ENCODE data around the gene INTS13.
"Not testable (repeated sequence)": the region's sequence is repeated elsewhere in the genome, so short reads cannot be mapped to it uniquely, and the experiment has no call there.

Gene INTS13

GRCh38 chr12:26935636-26936378 lies 2.0 kb downstream of the INTS13 start:
- no peak for DNase-seq

GRCh38 chr12:26929590-26929989 lies 8.2 kb downstream of the INTS13 start:
- no peak for DNase-seq

- DNase-seq, result no peak
Observed at GRCh38 chr12:26928661-26929060, 9.1 kb downstream of the INTS13 start.

- DNase-seq, result no peak
Observed at GRCh38 chr12:26921886-26922285, 15.9 kb downstream of the INTS13 start.

- DNase-seq, result peak in 16 of 58 donors; percentile 1 to 42 (median 10)
Observed at GRCh38 chr12:26919216-26919555, 18.6 kb downstream of the INTS13 start.

GRCh38 chr12:26918321-26919215 lies 19.2 kb downstream of the INTS13 start:
- peak in 2 of 58 donors; percentile 2 to 8 for DNase-seq

- no peak for DNase-seq
Observed at GRCh38 chr12:26906704-26907103, 31.1 kb downstream of the INTS13 start.

GRCh38 chr12:26906024-26906423 lies 31.8 kb downstream of the INTS13 start:
- DNase-seq, result no peak

GRCh38 chr12:26903396-26903795 lies 34.4 kb downstream of the INTS13 start:
- not testable (repeated sequence) for DNase-seq

GRCh38 chr12:26896913-26897312 lies 40.9 kb downstream of the INTS13 start:
- DNase-seq, result no peak

- DNase-seq, result no peak
Observed at GRCh38 chr12:26895672-26896071, 42.1 kb downstream of the INTS13 start.

- DNase-seq, result no peak
Observed at GRCh38 chr12:26891704-26892103, 46.1 kb downstream of the INTS13 start.

GRCh38 chr12:26890784-26891183 lies 47.0 kb downstream of the INTS13 start:
- no peak for DNase-seq

GRCh38 chr12:26884765-26885576 lies 52.8 kb downstream of the INTS13 start:
- peak in 57 of 58 donors; percentile 8 to 86 (median 61) for DNase-seq

GRCh38 chr12:26880625-26881024 lies 57.2 kb downstream of the INTS13 start:
- DNase-seq, result no peak

GRCh38 chr12:26878661-26879119 lies 59.1 kb downstream of the INTS13 start:
- DNase-seq, result peak in 42 of 58 donors; percentile 1 to 68 (median 12)

- DNase-seq, result no peak
Observed at GRCh38 chr12:26874501-26875296, 63.1 kb downstream of the INTS13 start.

- DNase-seq, result no peak
Observed at GRCh38 chr12:26872625-26873024, 65.2 kb downstream of the INTS13 start.

GRCh38 chr12:26871985-26872384 lies 65.8 kb downstream of the INTS13 start:
- no peak for DNase-seq

All from anterior cingulate cortex (tissue), 58 donors.